GM10847 (cell line): Measurements from ENCODE around the gene BUD13.

Experiments used
- POLR2A ChIP-seq: IDR thresholded peaks from 2 replicates; pipeline ENCODE4 v1.6.1; 2011; ENCODE audit not compliant: insufficient read length; ENCODE audit errors: extremely low read depth

BUD13 gene, protein sequence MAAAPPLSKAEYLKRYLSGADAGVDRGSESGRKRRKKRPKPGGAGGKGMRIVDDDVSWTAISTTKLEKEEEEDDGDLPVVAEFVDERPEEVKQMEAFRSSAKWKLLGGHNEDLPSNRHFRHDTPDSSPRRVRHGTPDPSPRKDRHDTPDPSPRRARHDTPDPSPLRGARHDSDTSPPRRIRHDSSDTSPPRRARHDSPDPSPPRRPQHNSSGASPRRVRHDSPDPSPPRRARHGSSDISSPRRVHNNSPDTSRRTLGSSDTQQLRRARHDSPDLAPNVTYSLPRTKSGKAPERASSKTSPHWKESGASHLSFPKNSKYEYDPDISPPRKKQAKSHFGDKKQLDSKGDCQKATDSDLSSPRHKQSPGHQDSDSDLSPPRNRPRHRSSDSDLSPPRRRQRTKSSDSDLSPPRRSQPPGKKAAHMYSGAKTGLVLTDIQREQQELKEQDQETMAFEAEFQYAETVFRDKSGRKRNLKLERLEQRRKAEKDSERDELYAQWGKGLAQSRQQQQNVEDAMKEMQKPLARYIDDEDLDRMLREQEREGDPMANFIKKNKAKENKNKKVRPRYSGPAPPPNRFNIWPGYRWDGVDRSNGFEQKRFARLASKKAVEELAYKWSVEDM

GRCh38 chr11:116772443-116773202 is at the start of gene BUD13:
Gene BUD13, minus strand, starts transcription at chr11:116772987. Its CDS starts 23 bp downstream, at chr11:116772964.
- TF ChIP-seq POLR2A: peak; percentile 74

DNA sequence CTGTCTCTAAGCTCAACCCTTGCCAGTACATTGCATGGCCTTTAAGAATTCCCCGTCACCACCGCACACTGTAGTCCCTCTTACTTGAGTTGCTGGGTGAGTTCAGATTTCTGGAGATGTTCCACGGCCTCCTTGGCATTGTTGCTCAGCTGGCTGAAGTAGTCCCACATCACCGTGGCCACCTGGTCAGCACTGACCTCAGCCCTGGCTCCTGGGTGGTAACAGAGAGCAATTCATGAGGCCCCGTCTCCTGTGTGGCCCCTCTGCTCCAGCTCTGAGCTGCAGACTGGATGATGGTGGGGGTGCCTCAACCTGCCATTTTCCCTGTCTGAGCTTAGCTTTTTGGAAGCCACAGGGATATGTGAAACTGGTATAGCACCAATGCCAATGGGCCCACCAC is 49.8 kb upstream of the BUD13 start:
- TF ChIP-seq POLR2A: no peak

GRCh38 chr11:116821050-116821918 is 48.5 kb upstream of the BUD13 start:
- no peak for TF ChIP-seq POLR2A

DNA sequence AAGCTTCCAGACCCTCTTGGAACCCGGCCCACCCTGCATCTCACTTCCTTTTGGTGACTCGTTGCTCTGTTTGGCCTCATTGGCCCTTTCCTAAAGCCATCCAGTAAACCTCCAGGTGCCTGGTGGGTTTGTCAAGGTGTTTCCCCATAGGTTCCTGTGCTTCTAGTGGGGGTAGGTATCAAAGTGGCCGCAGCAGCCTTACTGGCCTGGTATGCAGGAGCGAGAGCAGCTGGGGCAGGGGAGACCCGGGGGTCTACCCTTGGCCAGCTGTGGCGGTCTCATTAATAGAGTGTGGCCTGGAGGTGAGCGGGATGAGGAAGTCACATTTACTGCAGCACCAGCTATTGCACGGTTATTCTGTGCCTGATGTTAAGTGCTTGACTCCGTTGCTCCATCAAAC is 46.3 kb upstream of the BUD13 start:
- no peak for TF ChIP-seq POLR2A

DNA sequence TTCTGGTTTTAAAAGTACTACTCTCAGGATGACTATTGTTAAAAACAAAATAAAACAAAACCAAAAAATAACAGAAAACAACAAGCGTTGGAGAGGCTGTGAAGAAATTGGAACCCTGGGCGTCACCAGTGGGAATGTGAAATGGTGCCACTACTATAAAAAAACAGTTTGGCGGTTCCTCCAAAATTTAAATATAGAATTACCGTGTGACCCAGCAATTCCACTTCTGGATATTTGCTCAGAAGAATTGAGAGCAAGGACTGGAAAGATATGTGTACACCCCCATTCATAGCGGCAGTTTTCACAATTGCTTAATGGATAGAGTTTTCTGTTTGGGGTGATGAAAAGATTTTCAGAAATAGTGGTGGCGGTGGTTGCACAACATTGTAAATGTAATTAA is 41.7 kb upstream of the BUD13 start:
- TF ChIP-seq POLR2A: no peak

GRCh38 chr11:116813781-116814471 is 41.1 kb upstream of the BUD13 start:
- TF ChIP-seq POLR2A: no peak

DNA sequence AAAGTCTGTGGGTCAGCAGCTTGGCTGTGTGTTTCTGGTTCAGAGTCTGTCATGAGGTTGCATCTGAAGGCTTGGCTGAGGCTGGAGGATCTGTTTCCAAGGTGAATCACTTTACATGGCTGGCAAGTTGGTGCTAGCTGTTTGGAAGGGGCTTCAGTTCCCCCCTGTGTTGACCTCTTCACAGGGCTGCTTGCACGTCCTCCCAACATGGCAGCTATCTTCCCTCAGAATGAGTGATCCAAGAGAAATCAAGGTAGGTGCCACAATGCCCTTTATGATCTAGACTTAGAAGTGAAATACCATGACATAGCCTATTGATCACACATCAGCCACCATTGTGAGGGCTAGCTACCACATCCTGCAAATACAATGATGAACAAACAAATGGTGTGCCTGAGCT is 40.4 kb upstream of the BUD13 start:
- no peak for TF ChIP-seq POLR2A

DNA sequence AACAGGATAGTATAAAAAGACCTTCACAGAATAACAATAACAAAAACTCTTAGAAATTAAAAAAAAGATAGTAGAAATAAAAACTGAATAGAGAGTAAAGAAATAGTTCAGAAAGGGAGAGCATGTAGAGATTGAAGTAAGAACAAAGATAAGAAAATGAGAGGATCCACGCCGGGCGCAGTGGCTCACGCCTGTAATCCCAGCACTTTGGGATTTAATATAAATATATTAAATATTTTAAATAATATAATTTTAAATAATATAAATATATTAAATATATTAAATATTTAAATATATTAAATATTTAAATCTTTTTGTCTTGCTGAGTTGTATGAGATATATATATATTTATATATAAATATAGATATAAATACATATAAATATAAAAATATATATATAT is 39.3 kb upstream of the BUD13 start:
- no peak for TF ChIP-seq POLR2A

DNA sequence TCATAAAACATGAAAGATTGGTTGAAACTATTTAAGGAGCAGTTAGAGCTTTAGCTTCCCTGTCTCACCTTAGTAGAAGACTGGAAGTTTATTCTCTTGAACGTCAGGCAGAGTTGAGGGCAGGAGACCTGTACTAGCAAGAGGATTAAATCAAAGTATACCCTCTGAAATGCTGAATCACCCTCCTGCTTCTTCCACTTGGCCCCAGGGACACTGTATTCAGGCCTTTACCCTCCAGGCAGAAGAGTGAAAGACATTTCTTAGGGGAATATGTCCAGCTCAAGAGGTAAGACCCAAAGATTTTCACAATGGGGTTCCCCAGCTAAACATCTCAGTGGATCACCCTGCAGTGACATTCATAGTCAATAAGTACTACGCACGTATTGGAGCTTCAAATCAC is 38.4 kb upstream of the BUD13 start:
- TF ChIP-seq POLR2A: no peak

GRCh38 chr11:116808262-116809175 is 35.7 kb upstream of the BUD13 start:
- TF ChIP-seq POLR2A: no peak

DNA sequence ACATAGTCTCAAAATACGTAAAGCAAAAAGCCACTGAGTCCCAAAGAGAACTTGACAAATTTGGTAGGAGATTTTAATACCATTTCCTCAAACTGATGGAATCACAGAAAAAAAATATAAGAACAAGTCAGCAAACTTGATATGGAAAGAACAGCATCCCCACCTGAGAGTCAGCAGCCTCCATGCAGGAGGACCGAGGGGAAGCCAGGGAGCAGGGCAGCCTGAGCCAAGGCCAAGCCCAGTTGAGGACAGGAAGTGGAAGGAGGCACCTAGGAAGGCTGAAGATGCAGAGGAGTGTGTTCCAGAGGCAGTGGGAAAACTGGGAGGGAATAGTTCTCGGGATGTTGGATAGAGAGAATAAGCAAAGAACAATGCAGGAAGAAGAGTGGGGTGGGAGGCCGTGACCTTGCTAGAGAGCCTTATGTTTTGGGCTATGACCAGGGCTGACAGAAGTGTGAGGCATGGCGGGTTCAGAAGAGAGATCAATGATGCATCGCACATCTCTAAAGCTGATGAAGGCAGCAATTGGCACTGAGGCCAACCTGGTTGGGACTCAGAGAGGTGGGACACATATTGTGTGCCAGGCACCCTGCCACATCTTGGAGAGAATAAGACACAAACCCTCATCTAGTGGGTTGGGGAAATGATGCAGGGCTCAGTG is 34.9 kb upstream of the BUD13 start:
- no peak for TF ChIP-seq POLR2A

DNA sequence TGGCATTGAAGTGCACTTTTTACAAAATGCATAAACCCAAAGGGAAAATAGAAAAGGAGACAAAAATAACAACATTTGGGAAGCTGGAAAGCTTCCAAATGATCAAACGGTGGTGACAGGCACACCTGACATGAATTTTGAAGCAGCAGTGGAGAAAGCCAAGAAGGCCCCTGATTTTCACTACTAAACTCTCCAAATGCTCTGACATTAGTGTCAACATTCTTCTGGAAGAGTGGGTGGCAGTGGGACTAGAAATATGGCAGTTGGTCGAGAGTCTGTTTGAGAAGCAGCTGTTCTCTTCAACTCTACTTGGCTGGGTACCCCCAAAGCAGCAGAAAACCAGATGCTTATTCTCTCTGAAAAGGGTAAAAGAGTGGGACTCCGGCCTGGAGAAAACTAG is 31.2 kb upstream of the BUD13 start:
- TF ChIP-seq POLR2A: no peak

- TF ChIP-seq POLR2A: no peak
Measured at GRCh38 chr11:116800610-116801009, 27.8 kb upstream of the BUD13 start.
